ENCODE data around the gene PXMP2. TPM values are rescaled to one million over a fixed set of nuclear protein-coding genes. Genes with fewer than 3 reads are reported as not detected.

Gene PXMP2
- total RNA-seq, 1 experiment from 2014 or later = 17.8 TPM

DNA sequence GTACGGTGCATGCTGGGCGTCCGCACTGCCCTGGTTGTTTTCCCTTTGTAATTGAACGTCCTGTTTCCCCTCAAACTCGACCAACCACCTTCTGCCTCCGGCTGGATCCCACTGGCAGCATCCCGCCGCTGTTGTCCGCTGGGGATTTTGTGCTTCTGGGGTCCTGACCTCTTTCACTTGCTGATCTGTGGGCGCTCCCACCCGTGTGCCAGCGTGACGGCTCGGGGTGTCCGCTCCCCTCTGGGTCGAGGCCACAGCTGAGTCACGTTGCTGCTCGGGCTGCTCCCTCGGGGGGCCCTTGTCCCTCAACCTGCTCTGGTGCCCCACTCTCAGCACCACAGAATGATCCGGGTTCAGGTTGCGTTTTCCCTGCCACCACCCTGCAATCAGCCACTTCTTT is 31.3 kb downstream of the PXMP2 start:
- TF ChIP-seq, protein P1, sequence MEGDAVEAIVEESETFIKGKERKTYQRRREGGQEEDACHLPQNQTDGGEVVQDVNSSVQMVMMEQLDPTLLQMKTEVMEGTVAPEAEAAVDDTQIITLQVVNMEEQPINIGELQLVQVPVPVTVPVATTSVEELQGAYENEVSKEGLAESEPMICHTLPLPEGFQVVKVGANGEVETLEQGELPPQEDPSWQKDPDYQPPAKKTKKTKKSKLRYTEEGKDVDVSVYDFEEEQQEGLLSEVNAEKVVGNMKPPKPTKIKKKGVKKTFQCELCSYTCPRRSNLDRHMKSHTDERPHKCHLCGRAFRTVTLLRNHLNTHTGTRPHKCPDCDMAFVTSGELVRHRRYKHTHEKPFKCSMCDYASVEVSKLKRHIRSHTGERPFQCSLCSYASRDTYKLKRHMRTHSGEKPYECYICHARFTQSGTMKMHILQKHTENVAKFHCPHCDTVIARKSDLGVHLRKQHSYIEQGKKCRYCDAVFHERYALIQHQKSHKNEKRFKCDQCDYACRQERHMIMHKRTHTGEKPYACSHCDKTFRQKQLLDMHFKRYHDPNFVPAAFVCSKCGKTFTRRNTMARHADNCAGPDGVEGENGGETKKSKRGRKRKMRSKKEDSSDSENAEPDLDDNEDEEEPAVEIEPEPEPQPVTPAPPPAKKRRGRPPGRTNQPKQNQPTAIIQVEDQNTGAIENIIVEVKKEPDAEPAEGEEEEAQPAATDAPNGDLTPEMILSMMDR (conservative IDR thresholded peaks at IDR 0.05) = no peak
- H3K27ac ChIP-seq (ENCODE audit: insufficient read length, low read depth, low read length) = no peak overlapping the region
- H4K91ac ChIP-seq (ENCODE audit: insufficient read length, low read depth, low read length) = no peak overlapping the region
- Mint-ChIP-seq H3K27me3 (ENCODE audit: low read depth) (no peaks in the 10 kb centered on the region; the same call in 1 of the 2 replicates), H3K36me3 (ENCODE audit: insufficient read depth in 1 of 3, low read depth in 3 of 3) (peaks cover 33 to 79% (median 64%) of the 10 kb centered on the region in 3 experiments; a peak in 6 of 7 replicates), H3K4me3 (no peak overlapping the region), H3K9me3 (no peaks in the 10 kb centered on the region), H3K4me1 (no peaks in the 10 kb centered on the region), H3K27ac (peak overlapping the region in 1 of 3 experiments; percentile 60; a peak in 2 of 7 replicates)
- no peak overlapping the region for H3K14ac ChIP-seq (ENCODE audit: insufficient read depth, low read length)
- no peak overlapping the region for H3K23ac ChIP-seq (ENCODE audit: insufficient read length, low read depth, low read length)
- no peak overlapping the region for H2AFZ ChIP-seq (ENCODE audit: low read length)
- no peak for DNase-seq
- H3K56ac ChIP-seq (ENCODE audit: insufficient read length, low read depth, low read length) = no peak overlapping the region
- WGBS (ENCODE audit: extremely low coverage, insufficient read length, low lambda C conversion rate) = no CpG with 5 or more reads among the region's 21 CpGs
- no peak overlapping the region for H3K4ac ChIP-seq (ENCODE audit: low read depth, low read length)
- no peak overlapping the region for H3T11ph ChIP-seq (ENCODE audit: low read length)
- no peak overlapping the region for H2BK15ac ChIP-seq (ENCODE audit: low read depth, low read length)
- H3K79me1 ChIP-seq (ENCODE audit: insufficient read depth, low read depth, low read length, poor library complexity, severe bottlenecking) = no peaks in the 10 kb centered on the region
- H3K79me2 ChIP-seq (ENCODE audit: insufficient read depth, low read length) = no peaks in the 10 kb centered on the region
- H3K27me3 ChIP-seq (ENCODE audit: insufficient read depth, low read length) = no peaks in the 10 kb centered on the region
- H4K20me1 ChIP-seq (ENCODE audit: control insufficient read depth, insufficient read depth, insufficient read length) = no peaks in the 10 kb centered on the region
- no peaks in the 10 kb centered on the region for H3K23me2 ChIP-seq (ENCODE audit: insufficient read length, low read depth, low read length, poor library complexity, severe bottlenecking)
- no peak overlapping the region for H2BK5ac ChIP-seq (ENCODE audit: insufficient read length, low read length)
- no peak overlapping the region for H4K8ac ChIP-seq (replicated peaks; ENCODE audit: insufficient read length, low read depth, low read length)
- H3K9ac ChIP-seq (ENCODE audit: extremely low read depth, insufficient read length, low read length) = no peak overlapping the region
- no peak overlapping the region for H2BK120ac ChIP-seq (ENCODE audit: low read depth, low read length, poor library complexity, severe bottlenecking)
- no peaks in the 10 kb centered on the region for H3K9me3 ChIP-seq (ENCODE audit: control insufficient read depth, low read depth, low read length)
- no peak overlapping the region for H2AK5ac ChIP-seq (ENCODE audit: insufficient read length, low read length)
- no peak overlapping the region for H2BK12ac ChIP-seq (ENCODE audit: insufficient read length, low read depth, low read length)
- H3K18ac ChIP-seq (ENCODE audit: insufficient read length, low read depth, low read length) = no peak overlapping the region
- no peaks in the 10 kb centered on the region for H3K4me1 ChIP-seq (ENCODE audit: insufficient read depth, low read length)
- H3K4me2 ChIP-seq (ENCODE audit: insufficient read depth, insufficient read length, low read length) = no peak overlapping the region
- H2BK20ac ChIP-seq (ENCODE audit: low read depth, low read length, poor library complexity, severe bottlenecking) = no peak overlapping the region
- no peak overlapping the region for H4K5ac ChIP-seq (ENCODE audit: insufficient read length, low read depth, low read length)

Measured in H9 (cell line).